PC-3 (cell line): Measurements from ENCODE around the gene SLC38A11.

Experiments
- CTCF ChIP-seq: fragments of 300-600 bp; sonication (generic); conservative IDR thresholded peaks from 2 replicates; pipeline ENCODE4 v1.5.1; 2017; ENCODE audit warnings: antibody characterized with exemption, low read depth, mild to moderate bottlenecking, low read length
- EZH2 ChIP-seq: fragments of 300-600 bp; sonication (generic); IDR thresholded peaks from one replicate; pipeline ENCODE4 v1.6.1; 2017; ENCODE audit warnings: antibody characterized with exemption, mild to moderate bottlenecking, low read length; ENCODE audit not compliant: unreplicated experiment

- TF ChIP-seq CTCF, result no peak
- TF ChIP-seq EZH2, result no peak
These were observed 12.0 kb downstream of the SLC38A11 start for GRCh38 chr2:164943289-164943688.
